Suprapubic skin (tissue), 4 donors: Measurements from ENCODE around the gene CHD2.

Experiments
- CTCF ChIP-seq, 2 donors: fragments of 200-600 bp in 1 of 2; fragments of 450-650 bp in 1 of 2; sonication (generic) in 1 of 2; IDR thresholded peaks; one replicate each; pipeline ENCODE4 v1.5.1; 2016 to 2019; ENCODE audit warnings: antibody characterized with exemption in 2 of 2, mild to moderate bottlenecking in 1 of 2, moderate library complexity in 1 of 2
- EP300 ChIP-seq: sonication (generic); formaldehyde crosslinking; IDR thresholded peaks from one replicate; pipeline ENCODE4 v1.6.1; 2017; ENCODE audit warnings: antibody characterized with exemption
- POLR2A ChIP-seq, 2 donors: fragments of 450-650 bp; IDR thresholded peaks; one replicate each; pipeline ENCODE4 v1.6.1; 2017; ENCODE audit warnings: antibody characterized with exemption in 2 of 2, mild to moderate bottlenecking in 2 of 2, moderate library complexity in 2 of 2
- POLR2AphosphoS5 ChIP-seq, 3 donors: sonication (generic); formaldehyde crosslinking; IDR thresholded peaks; one replicate each; pipeline ENCODE4 v1.6.1; 2017; ENCODE audit warnings: antibody characterized with exemption in 3 of 3

GRCh38 chr15:92903966-92904721 lies 4.0 kb downstream of the CHD2 start:
- TF ChIP-seq CTCF (IDR thresholded peaks at IDR 0.05) (no peak), POLR2AphosphoS5 (IDR thresholded peaks at IDR 0.05) (peak; percentile 88 to 96 (median 92)), POLR2A (IDR thresholded peaks at IDR 0.05) (peak; percentile 34 to 84), EP300 (peak; percentile 85)
